Rectal smooth muscle tissue (tissue), 1 donor: ENCODE measurements around the gene DPH2.

Experiments
- H3K27ac ChIP-seq: one replicate; pipeline ENCODE4 v1.7.0; 2013; ENCODE audit warnings: low read depth, low read length, inconsistent platforms
- H3K27me3 ChIP-seq: one replicate; pipeline ENCODE4 v1.7.0; 2013; ENCODE audit warnings: low read length; ENCODE audit not compliant: control insufficient read depth, insufficient read depth
- H3K36me3 ChIP-seq: one replicate; pipeline ENCODE4 v1.7.0; 2013; ENCODE audit warnings: low read length; ENCODE audit not compliant: control insufficient read depth, insufficient read depth
- H3K4me1 ChIP-seq: one replicate; pipeline ENCODE4 v1.7.0; 2013; ENCODE audit warnings: low read length; ENCODE audit not compliant: control insufficient read depth, insufficient read depth
- H3K4me3 ChIP-seq: one replicate; pipeline ENCODE4 v1.7.0; 2013; ENCODE audit warnings: low read length
- H3K9ac ChIP-seq: one replicate; pipeline ENCODE4 v1.7.0; 2013; ENCODE audit warnings: low read length

The DPH2 gene

DNA sequence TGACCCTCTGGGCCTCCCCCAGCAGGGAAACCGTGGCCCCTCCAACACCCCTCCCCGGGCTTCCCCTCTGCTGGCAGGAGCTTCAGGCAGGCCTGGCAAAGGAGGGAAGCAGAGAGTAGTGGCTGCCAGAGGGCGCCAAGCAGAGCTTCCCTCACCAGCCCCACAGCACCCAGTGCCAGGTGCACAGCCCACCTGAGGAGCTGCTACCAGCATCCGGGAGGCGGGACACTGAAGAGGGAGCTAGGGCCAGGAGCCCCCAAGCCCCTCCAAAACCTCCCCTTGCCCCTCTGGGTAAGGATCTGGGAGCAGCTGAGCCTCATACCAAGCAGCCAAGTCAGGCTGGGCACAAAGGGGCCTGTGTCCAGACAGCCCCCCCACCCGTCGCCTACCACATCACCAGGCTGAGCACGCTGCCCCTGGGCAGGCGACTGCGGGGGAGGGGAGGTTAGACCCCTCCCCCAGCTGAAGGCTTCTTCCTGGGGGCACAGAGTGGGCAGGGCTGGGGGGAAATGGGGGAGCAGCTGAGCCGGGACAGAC is 41.2 kb downstream of the DPH2 start:
- no peaks in the 10 kb centered on the region for H3K4me1 ChIP-seq
- H3K27me3 ChIP-seq = no peaks in the 10 kb centered on the region
- H3K9ac ChIP-seq = no peak overlapping the region
- no peak overlapping the region for H3K4me3 ChIP-seq
- no peak overlapping the region for H3K27ac ChIP-seq
- no peaks in the 10 kb centered on the region for H3K36me3 ChIP-seq

- Histone ChIP-seq H3K4me1 (no peaks in the 10 kb centered on the region), H3K4me3 (no peak overlapping the region), H3K9ac (no peak overlapping the region), H3K27me3 (no peaks in the 10 kb centered on the region), H3K36me3 (no peaks in the 10 kb centered on the region), H3K27ac (no peak overlapping the region)
Measured at GRCh38 chr1:44012404-44012803, 42.6 kb downstream of the DPH2 start.

DNA sequence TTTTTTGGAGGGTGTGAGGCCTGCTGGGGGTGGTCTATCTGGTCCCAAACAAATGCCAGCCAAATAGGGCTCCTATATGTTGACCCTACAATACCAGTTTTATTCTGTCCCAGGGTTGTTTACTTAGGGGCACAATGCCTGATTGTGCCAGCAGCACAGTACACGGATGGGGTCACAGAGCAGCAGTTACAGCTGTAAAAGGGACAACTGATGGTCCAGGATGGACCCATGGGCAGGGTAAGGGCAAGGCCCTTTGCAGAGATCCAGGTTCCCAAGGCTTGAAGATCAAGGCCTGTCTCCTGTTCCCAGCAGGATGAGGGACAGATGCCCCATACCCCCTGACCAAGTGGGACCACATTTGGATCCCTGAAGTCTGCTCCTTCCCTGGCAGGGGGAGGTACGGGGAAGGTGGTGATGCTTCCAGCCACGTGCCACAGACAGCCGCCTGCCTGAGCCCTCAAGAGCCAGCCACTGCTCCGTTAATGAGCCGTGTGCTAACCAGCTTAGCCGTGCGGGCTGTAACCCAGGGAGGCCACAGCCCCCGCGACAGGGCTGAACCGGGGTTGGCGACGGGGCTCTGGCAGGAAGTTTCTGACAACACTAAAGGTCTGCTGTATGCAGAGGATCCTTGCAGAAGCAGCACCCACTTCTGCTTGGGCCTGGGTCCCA is 43.3 kb downstream of the DPH2 start:
- Histone ChIP-seq H3K9ac (no peak overlapping the region), H3K4me1 (no peaks in the 10 kb centered on the region), H3K27me3 (no peaks in the 10 kb centered on the region), H3K27ac (no peak overlapping the region), H3K36me3 (no peaks in the 10 kb centered on the region), H3K4me3 (no peak overlapping the region)

GRCh38 chr1:44013949-44014348 is 44.1 kb downstream of the DPH2 start:
- Histone ChIP-seq H3K4me1 (no peaks in the 10 kb centered on the region), H3K27me3 (no peaks in the 10 kb centered on the region), H3K27ac (no peak overlapping the region), H3K4me3 (no peak overlapping the region), H3K36me3 (no peaks in the 10 kb centered on the region), H3K9ac (no peak overlapping the region)

- no peaks in the 10 kb centered on the region for H3K27me3 ChIP-seq
- no peaks in the 10 kb centered on the region for H3K4me1 ChIP-seq
- no peak overlapping the region for H3K9ac ChIP-seq
- no peaks in the 10 kb centered on the region for H3K36me3 ChIP-seq
- no peak overlapping the region for H3K4me3 ChIP-seq
- no peak overlapping the region for H3K27ac ChIP-seq
Measured at GRCh38 chr1:44014365-44015104, 44.7 kb downstream of the DPH2 start.

GRCh38 chr1:44015206-44015605 is 45.4 kb downstream of the DPH2 start:
- Histone ChIP-seq H3K27me3 (no peaks in the 10 kb centered on the region), H3K9ac (no peak overlapping the region), H3K27ac (no peak overlapping the region), H3K4me1 (no peaks in the 10 kb centered on the region), H3K4me3 (no peak overlapping the region), H3K36me3 (no peaks in the 10 kb centered on the region)

GRCh38 chr1:44016041-44016889 is 46.5 kb downstream of the DPH2 start:
- Histone ChIP-seq H3K4me1 (no peaks in the 10 kb centered on the region), H3K27ac (no peak overlapping the region), H3K4me3 (no peak overlapping the region), H3K36me3 (no peaks in the 10 kb centered on the region), H3K9ac (no peak overlapping the region), H3K27me3 (no peaks in the 10 kb centered on the region)

DNA sequence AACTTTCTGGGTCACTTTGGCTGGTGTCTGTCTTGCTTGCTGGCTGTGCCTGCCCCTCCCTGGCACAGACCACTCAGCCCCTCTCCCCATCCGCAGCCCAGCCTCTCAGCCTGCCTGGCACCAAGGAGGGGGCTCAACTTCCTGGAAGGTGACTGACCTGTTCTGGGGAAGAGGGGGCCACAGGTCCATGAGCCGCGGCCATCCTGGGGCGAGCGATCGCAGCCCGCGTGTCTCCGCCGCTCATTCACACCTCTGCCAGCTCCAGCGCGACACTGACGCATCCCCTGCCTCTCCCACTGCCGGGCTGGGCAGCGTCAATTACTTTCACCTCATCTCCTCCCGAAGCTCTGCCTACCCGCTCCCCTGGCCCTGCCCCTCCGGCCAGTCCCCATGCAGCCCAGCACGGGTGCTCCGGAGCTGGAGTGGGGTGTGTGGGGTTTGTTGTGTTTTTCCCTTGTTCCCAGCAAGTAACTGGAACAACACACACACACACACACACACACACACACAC is 47.1 kb downstream of the DPH2 start:
- no peaks in the 10 kb centered on the region for H3K27me3 ChIP-seq
- no peak overlapping the region for H3K27ac ChIP-seq
- no peak overlapping the region for H3K4me3 ChIP-seq
- H3K4me1 ChIP-seq = no peaks in the 10 kb centered on the region
- H3K9ac ChIP-seq = no peak overlapping the region
- no peaks in the 10 kb centered on the region for H3K36me3 ChIP-seq

- no peaks in the 10 kb centered on the region for H3K27me3 ChIP-seq
- no peak overlapping the region for H3K27ac ChIP-seq
- H3K36me3 ChIP-seq = no peaks in the 10 kb centered on the region
- H3K9ac ChIP-seq = no peak overlapping the region
- no peaks in the 10 kb centered on the region for H3K4me1 ChIP-seq
- no peak overlapping the region for H3K4me3 ChIP-seq
Measured at GRCh38 chr1:44019466-44019948, 49.7 kb downstream of the DPH2 start.

- H3K4me3 ChIP-seq = no peak overlapping the region
- no peak overlapping the region for H3K9ac ChIP-seq
- H3K36me3 ChIP-seq = no peaks in the 10 kb centered on the region
- H3K27ac ChIP-seq = no peak overlapping the region
- H3K27me3 ChIP-seq = no peaks in the 10 kb centered on the region
- H3K4me1 ChIP-seq = no peaks in the 10 kb centered on the region
Measured at GRCh38 chr1:44020464-44020863, 50.7 kb downstream of the DPH2 start.

GRCh38 chr1:44021156-44021555 is 51.3 kb downstream of the DPH2 start:
- Histone ChIP-seq H3K27me3 (no peaks in the 10 kb centered on the region), H3K4me1 (no peaks in the 10 kb centered on the region), H3K4me3 (no peak overlapping the region), H3K9ac (no peak overlapping the region), H3K36me3 (no peaks in the 10 kb centered on the region), H3K27ac (no peak overlapping the region)
